Gastrocnemius medialis (tissue), 4 donors: Measurements from ENCODE around the gene TMEM117. TPM values are rescaled to one million over a fixed set of nuclear protein-coding genes. Genes with fewer than 3 reads are reported as not detected.
"Not testable (repeated sequence)": the region's sequence is repeated elsewhere in the genome, so short reads cannot be mapped to it uniquely, and the experiment has no call there.

ENCODE experiments used
- ATAC-seq, 2 donors: fragments of 150-250 bp; one replicate each; pipeline ENCODE4 v1.9.1; 2016
- DNase-seq, 2 donors: peaks; one replicate each; pipeline ENCODE4 v3.0.0-alpha.2; 2019
- H3K27ac ChIP-seq, 4 donors: fragments of 200-600 bp; sonication (generic); 1 replicate in 1 of 4; 2 replicates in 3 of 4; pipeline ENCODE4 v1.5.1; 2016 to 2018; ENCODE audit warnings: mild to moderate bottlenecking in 2 of 4, moderate library complexity in 1 of 4
- H3K27me3 ChIP-seq, 3 donors: fragments of 200-600 bp; sonication (generic) in 2 of 3; 1 replicate in 1 of 3; 2 replicates in 2 of 3; pipeline versions ENCODE4 v1.5.1 to v1.6.0; 2016 to 2019; ENCODE audit warnings: mild to moderate bottlenecking in 1 of 3, moderate library complexity in 1 of 3
- H3K36me3 ChIP-seq, 2 donors: fragments of 200-600 bp; sonication (generic) in 1 of 2; one replicate each; pipeline ENCODE4 v1.5.1; 2017 to 2018
- H3K4me1 ChIP-seq, 2 donors: fragments of 200-600 bp; sonication (generic) in 1 of 2; one replicate each; pipeline ENCODE4 v1.5.1; 2016 to 2017; ENCODE audit warnings: mild to moderate bottlenecking in 2 of 2
- H3K4me3 ChIP-seq, 4 donors: fragments of 200-600 bp; sonication (generic) in 3 of 4; 1 replicate in 1 of 4; 2 replicates in 3 of 4; pipeline ENCODE4 v1.5.1; 2016 to 2019; ENCODE audit warnings: mild to moderate bottlenecking in 2 of 4
- H3K9me3 ChIP-seq, 3 donors: fragments of 200-600 bp; sonication (generic) in 2 of 3; 1 replicate in 1 of 3; 2 replicates in 2 of 3; pipeline ENCODE4 v1.5.1; 2016 to 2019
- CTCF ChIP-seq, 5 experiments: fragments of 450-650 bp in 3 of 5; fragments of 200-600 bp in 2 of 5; sonication (generic) in 2 of 5; IDR thresholded peaks in 4 of 5; conservative IDR thresholded peaks in 1 of 5; 1 replicate in 4 of 5; 2 replicates in 1 of 5; pipeline ENCODE4 v1.5.1; 2016 to 2019; ENCODE audit warnings: antibody characterized with exemption in 5 of 5, mild to moderate bottlenecking in 3 of 5, moderate library complexity in 3 of 5
- POLR2A ChIP-seq, 2 donors: fragments of 450-650 bp; IDR thresholded peaks; one replicate each; pipeline ENCODE4 v1.6.1; 2017; ENCODE audit warnings: antibody characterized with exemption in 2 of 2, mild to moderate bottlenecking in 2 of 2, moderate library complexity in 2 of 2
- in situ Hi-C, 4 donors: fragments of 200-750 bp; cut with MboI; loops; one replicate each; pipeline versions ENCODE4 v1.15.0 to v1.8.0; 2017; ENCODE audit warnings: low sequenced_read_pairs in 4 of 4
- intact Hi-C: fragments of 100-400 bp; cut with DNase I; formaldehyde crosslinking; loops from one replicate; pipeline ENCODE4 v1.15.1; 2023; ENCODE audit warnings: low total_unique reads
- total RNA-seq, 4 donors: library from RNA; depleted of rRNA; stranded (reverse); fragments of >200 nt; gene quantifications; one replicate each; pipeline versions ENCODE4 v1.1.0 to v1.2.3, GENCODE V29; 2016

Gene TMEM117
- total RNA-seq, 4 donors from 2014 or later: 3.5 to 19.4 (median 6.1) TPM

GRCh38 chr12:44019118-44019517 lies 183.2 kb downstream of the TMEM117 start:
- TF ChIP-seq POLR2A (IDR thresholded peaks at IDR 0.05) (no peak), CTCF (IDR thresholded peaks at IDR 0.05 in 4 of 5, conservative IDR thresholded peaks at IDR 0.05 in 1 of 5) (no peak)
- in situ Hi-C loops: loop anchor here (25.0 kb wide), 1 partner anchor 918 kb away; no protein-coding TSS in a partner anchor
- no peak for DNase-seq
- H3K27me3 ChIP-seq: no peaks in the 10 kb centered on the region
- H3K27ac ChIP-seq: no peak overlapping the region
- H3K9me3 ChIP-seq: no peaks in the 10 kb centered on the region
- no peaks in the 10 kb centered on the region for H3K36me3 ChIP-seq
- no peak for ATAC-seq
- H3K4me1 ChIP-seq: no peaks in the 10 kb centered on the region
- intact Hi-C loops: no loop called here
- no peak overlapping the region for H3K4me3 ChIP-seq

GRCh38 chr12:44020555-44020954 lies 184.7 kb downstream of the TMEM117 start:
- no peaks in the 10 kb centered on the region for H3K27me3 ChIP-seq
- no peaks in the 10 kb centered on the region for H3K4me1 ChIP-seq
- TF ChIP-seq CTCF (IDR thresholded peaks at IDR 0.05 in 4 of 5, conservative IDR thresholded peaks at IDR 0.05 in 1 of 5) (no peak), POLR2A (IDR thresholded peaks at IDR 0.05) (no peak)
- in situ Hi-C loops (loop anchor here (25.0 kb wide), 1 partner anchor 917 kb away; no protein-coding TSS in a partner anchor), intact Hi-C loops (no loop called here)
- ATAC-seq: no peak
- no peak overlapping the region for H3K27ac ChIP-seq
- no peak overlapping the region for H3K4me3 ChIP-seq
- H3K36me3 ChIP-seq: no peaks in the 10 kb centered on the region
- DNase-seq: no peak
- H3K9me3 ChIP-seq: no peaks in the 10 kb centered on the region

- in situ Hi-C loops: loop anchor here (25.0 kb wide), 1 partner anchor 916 kb away; no protein-coding TSS in a partner anchor
- no peaks in the 10 kb centered on the region for H3K27me3 ChIP-seq
- H3K36me3 ChIP-seq: no peaks in the 10 kb centered on the region
- ATAC-seq (no peak), DNase-seq (no peak)
- no peak overlapping the region for H3K4me3 ChIP-seq
- H3K27ac ChIP-seq: no peak overlapping the region
- intact Hi-C loops: no loop called here
- H3K9me3 ChIP-seq: no peaks in the 10 kb centered on the region
- TF ChIP-seq CTCF (IDR thresholded peaks at IDR 0.05 in 4 of 5, conservative IDR thresholded peaks at IDR 0.05 in 1 of 5) (no peak), POLR2A (IDR thresholded peaks at IDR 0.05) (no peak)
- no peaks in the 10 kb centered on the region for H3K4me1 ChIP-seq
Measured at GRCh38 chr12:44021471-44021971, 185.6 kb downstream of the TMEM117 start.

- Histone ChIP-seq H3K27ac (no peak overlapping the region), H3K4me1 (no peaks in the 10 kb centered on the region), H3K9me3 (no peaks in the 10 kb centered on the region), H3K4me3 (no peak overlapping the region), H3K27me3 (no peaks in the 10 kb centered on the region), H3K36me3 (no peaks in the 10 kb centered on the region)
- intact Hi-C loops (no loop called here), in situ Hi-C loops (no loop called here)
- TF ChIP-seq POLR2A (IDR thresholded peaks at IDR 0.05): no peak
- no peak for TF ChIP-seq CTCF (IDR thresholded peaks at IDR 0.05 in 4 of 5, conservative IDR thresholded peaks at IDR 0.05 in 1 of 5)
- DNase-seq (no peak), ATAC-seq (no peak)
Measured at GRCh38 chr12:44025499-44025898, 189.6 kb downstream of the TMEM117 start.

GRCh38 chr12:44026046-44026445 lies 190.2 kb downstream of the TMEM117 start:
- DNase-seq (no peak), ATAC-seq (no peak)
- Histone ChIP-seq H3K27me3 (no peaks in the 10 kb centered on the region), H3K9me3 (no peaks in the 10 kb centered on the region), H3K36me3 (no peaks in the 10 kb centered on the region), H3K4me1 (no peaks in the 10 kb centered on the region), H3K4me3 (no peak overlapping the region), H3K27ac (no peak overlapping the region)
- TF ChIP-seq POLR2A (IDR thresholded peaks at IDR 0.05) (no peak), CTCF (IDR thresholded peaks at IDR 0.05 in 4 of 5, conservative IDR thresholded peaks at IDR 0.05 in 1 of 5) (no peak)
- intact Hi-C loops: no loop called here
- in situ Hi-C loops: no loop called here

GRCh38 chr12:44026926-44027325 lies 191.0 kb downstream of the TMEM117 start:
- intact Hi-C loops, DNase-seq, H3K4me1 ChIP-seq: not testable (repeated sequence)

More at GRCh38 chr12:44026926-44027325, 191.0 kb downstream of the TMEM117 start:
- H3K27ac ChIP-seq, H3K4me3 ChIP-seq, H3K9me3 ChIP-seq, H3K27me3 ChIP-seq, in situ Hi-C loops, H3K36me3 ChIP-seq, ATAC-seq: not testable (repeated sequence)
